Duodenal mucosa (tissue), 2 donors: ENCODE measurements around the gene TULP3.
"Not testable (repeated sequence)": the region's sequence is repeated elsewhere in the genome, so short reads cannot be mapped to it uniquely, and the experiment has no call there.

ENCODE experiments used
- H3K27ac ChIP-seq: one replicate; pipeline ENCODE4 v1.7.0; 2013; ENCODE audit warnings: low read depth, low read length
- H3K27me3 ChIP-seq, 2 donors: one replicate each; pipeline ENCODE4 v1.7.0; 2013; ENCODE audit warnings: low read length in 2 of 2, control low read depth in 1 of 2; ENCODE audit not compliant: insufficient read depth in 2 of 2, control insufficient read depth in 1 of 2
- H3K36me3 ChIP-seq, 2 donors: one replicate each; pipeline ENCODE4 v1.7.0; 2013; ENCODE audit warnings: low read length in 2 of 2, control low read depth in 1 of 2; ENCODE audit not compliant: insufficient read depth in 2 of 2, control insufficient read depth in 1 of 2
- H3K4me1 ChIP-seq, 2 donors: one replicate each; pipeline ENCODE4 v1.7.0; 2013; ENCODE audit warnings: low read length in 2 of 2, control low read depth in 1 of 2; ENCODE audit not compliant: insufficient read depth in 2 of 2, control insufficient read depth in 1 of 2
- H3K4me3 ChIP-seq, 2 donors: one replicate each; pipeline ENCODE4 v1.7.0; 2013; ENCODE audit warnings: low read length in 2 of 2, low read depth in 1 of 2
- H3K9ac ChIP-seq, 2 donors: one replicate each; pipeline ENCODE4 v1.7.0; 2013; ENCODE audit warnings: low read length in 2 of 2, low read depth in 1 of 2
- H3K9me3 ChIP-seq, 2 donors: one replicate each; pipeline ENCODE4 v1.7.0; 2013; ENCODE audit warnings: low read length in 2 of 2, control low read depth in 1 of 2; ENCODE audit not compliant: control insufficient read depth in 1 of 2

TULP3 gene

DNA sequence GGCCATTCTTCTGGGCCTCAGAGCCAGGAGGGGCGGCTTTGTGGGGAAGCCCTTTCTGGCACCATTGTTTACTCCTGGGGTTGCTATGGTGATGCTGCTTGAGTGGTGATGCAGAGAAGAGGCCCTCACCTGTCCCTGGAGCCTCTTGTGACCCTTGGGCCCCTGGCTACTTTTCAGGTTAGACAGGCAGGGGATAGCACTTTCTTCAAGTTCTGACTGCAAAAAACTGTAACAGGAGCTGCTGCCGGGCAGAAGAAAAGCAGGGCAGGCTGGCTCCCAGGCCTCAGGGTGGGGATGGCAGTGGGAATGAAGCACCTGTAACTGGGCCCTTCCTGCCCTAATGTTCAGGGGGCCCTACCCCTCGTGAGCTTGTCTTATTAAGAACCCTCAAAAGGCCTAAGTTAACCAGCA lies 33.7 kb upstream of the TULP3 start, which contains the start of gene TEX52:
Gene TEX52, minus strand, starts transcription at position 19 of the 411 bp plus-strand sequence. Its CDS starts 13 bp downstream, at position 6.
- Histone ChIP-seq H3K9ac (no peak within 1 kb of the TSS), H3K27me3 (no peaks in the 10 kb centered on the region), H3K4me3 (no peak within 1 kb of the TSS), H3K4me1 (peaks cover 28 to 30% of the 10 kb centered on the region in 2 donors), H3K9me3 (no peaks in the 10 kb centered on the region), H3K27ac (no peak within 1 kb of the TSS), H3K36me3 (peaks cover 11 to 17% of the 10 kb centered on the region in 2 donors)

- no peaks in the 10 kb centered on the region for H3K9me3 ChIP-seq
- no peak overlapping the region for H3K9ac ChIP-seq
- peaks cover 28 to 30% of the 10 kb centered on the region in 2 donors for H3K4me1 ChIP-seq
- no peak overlapping the region for H3K27ac ChIP-seq
- no peak overlapping the region for H3K4me3 ChIP-seq
- H3K27me3 ChIP-seq: no peaks in the 10 kb centered on the region
- H3K36me3 ChIP-seq: peaks cover 11 to 17% of the 10 kb centered on the region in 2 donors
These were observed 33.1 kb upstream of the TULP3 start for GRCh38 chr12:2857576-2857975.

- Histone ChIP-seq H3K36me3 (peaks cover 11 to 22% of the 10 kb centered on the region in 2 donors), H3K27ac (no peak overlapping the region), H3K27me3 (no peaks in the 10 kb centered on the region), H3K4me1 (peaks cover 28 to 30% of the 10 kb centered on the region in 2 donors), H3K9me3 (no peaks in the 10 kb centered on the region), H3K9ac (no peak overlapping the region), H3K4me3 (no peak overlapping the region)
These were observed 32.4 kb upstream of the TULP3 start for GRCh38 chr12:2858334-2858733.

DNA sequence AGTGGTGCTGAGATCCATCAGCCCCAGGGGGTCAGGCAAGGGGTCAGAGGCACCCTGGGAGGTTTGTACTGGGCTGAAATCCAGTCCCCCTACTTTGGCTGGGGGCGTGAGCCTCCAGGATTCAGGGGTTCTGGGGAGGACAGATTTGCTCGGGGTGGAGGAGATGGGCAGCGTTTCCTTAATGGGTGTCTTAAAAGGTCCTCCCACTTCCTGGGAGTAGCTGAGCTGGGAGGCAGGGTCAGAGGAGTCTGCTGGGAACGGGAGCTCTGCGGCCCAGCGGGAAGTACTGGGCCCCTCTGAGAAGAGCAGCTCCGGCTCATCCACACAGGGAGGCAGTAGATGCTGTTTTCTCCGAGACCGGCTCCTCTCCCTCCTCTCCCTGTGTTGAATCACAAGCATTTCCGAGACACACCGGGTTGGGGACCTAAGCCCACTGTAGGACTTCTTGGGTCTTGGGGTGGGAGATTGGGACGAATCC lies 31.7 kb upstream of the TULP3 start:
- no peak overlapping the region for H3K27ac ChIP-seq
- peaks cover 28 to 30% of the 10 kb centered on the region in 2 donors for H3K4me1 ChIP-seq
- H3K27me3 ChIP-seq: no peaks in the 10 kb centered on the region
- H3K36me3 ChIP-seq: peaks cover 11 to 22% of the 10 kb centered on the region in 2 donors
- H3K9me3 ChIP-seq: no peaks in the 10 kb centered on the region
- H3K9ac ChIP-seq: no peak overlapping the region
- no peak overlapping the region for H3K4me3 ChIP-seq

DNA sequence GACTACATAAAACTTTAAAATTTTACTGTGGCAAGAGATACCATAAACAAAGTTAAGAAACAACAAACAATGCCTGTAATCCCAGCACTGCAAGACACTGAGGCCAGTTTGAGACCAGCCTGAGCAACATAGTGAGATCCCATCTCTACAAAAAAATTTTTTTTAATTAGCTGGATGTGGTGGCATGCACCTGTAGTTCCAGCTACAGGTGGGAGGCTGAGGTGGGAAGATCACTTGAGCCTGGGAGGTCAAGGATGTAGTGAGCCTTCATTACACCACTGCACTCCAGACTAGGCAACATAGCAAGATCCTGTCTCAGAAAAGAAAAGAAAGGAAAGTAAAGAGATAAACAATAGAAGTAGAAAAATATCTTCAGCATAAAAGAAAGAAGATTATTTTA lies 30.5 kb upstream of the TULP3 start:
- Histone ChIP-seq H3K27ac (no peak overlapping the region), H3K9me3 (no peaks in the 10 kb centered on the region), H3K4me3 (no peak overlapping the region), H3K4me1 (peaks cover 20% of the 10 kb centered on the region in 2 donors), H3K9ac (no peak overlapping the region), H3K27me3 (no peaks in the 10 kb centered on the region), H3K36me3 (peaks cover 11 to 33% of the 10 kb centered on the region in 2 donors)

DNA sequence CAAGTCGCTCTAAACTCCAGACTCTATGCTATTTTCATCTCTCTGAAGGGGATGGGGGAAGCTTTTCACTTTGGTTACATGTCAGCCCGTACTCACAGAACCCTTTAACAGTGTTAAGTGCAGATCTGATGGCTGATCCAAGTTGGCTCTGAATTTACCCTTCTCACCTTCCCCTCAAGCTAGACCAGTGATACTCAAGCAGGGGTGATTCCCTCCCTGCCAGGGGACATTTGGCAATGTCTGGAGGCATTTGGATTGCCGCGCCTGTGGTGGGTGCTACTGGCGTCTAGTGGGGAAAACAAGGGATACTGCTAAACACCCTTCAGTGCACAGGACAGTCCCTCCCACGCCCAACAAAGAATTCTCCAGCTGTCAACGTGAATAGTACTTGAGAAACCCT lies 27.8 kb upstream of the TULP3 start:
- Histone ChIP-seq H3K27me3 (no peaks in the 10 kb centered on the region), H3K4me3 (no peak overlapping the region), H3K9me3 (no peaks in the 10 kb centered on the region), H3K9ac (no peak overlapping the region), H3K36me3 (peaks cover 11 to 37% of the 10 kb centered on the region in 2 donors), H3K4me1 (peaks cover 0 to under 1% of the 10 kb centered on the region in 2 donors), H3K27ac (no peak overlapping the region)

- not testable (repeated sequence) for H3K27ac ChIP-seq, H3K9me3 ChIP-seq, H3K9ac ChIP-seq, H3K4me3 ChIP-seq, H3K4me1 ChIP-seq, H3K27me3 ChIP-seq
- H3K36me3 ChIP-seq: peaks cover 8 to 35% of the 10 kb centered on the region in 2 donors
These were observed 27.3 kb upstream of the TULP3 start for GRCh38 chr12:2863402-2863801.

DNA sequence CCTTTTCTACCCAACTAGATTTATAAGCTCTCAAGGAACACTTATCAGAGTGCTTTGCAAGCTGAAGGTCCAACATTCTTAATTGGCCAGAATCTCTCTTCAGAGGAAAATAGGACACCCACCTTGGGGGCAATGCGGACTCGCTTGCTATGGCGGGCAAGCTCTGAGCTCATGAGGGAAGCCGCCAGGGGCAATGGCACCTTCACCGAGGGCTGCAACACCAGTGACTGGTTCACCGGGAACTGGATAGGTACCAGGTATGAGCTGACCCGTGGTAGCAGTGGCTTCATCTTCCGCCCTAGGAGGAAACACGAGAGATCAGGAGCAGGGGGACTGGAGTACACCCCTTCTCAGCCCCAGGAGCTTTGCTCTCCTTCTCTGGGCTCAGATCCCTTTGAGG lies 26.5 kb upstream of the TULP3 start:
- Histone ChIP-seq H3K9me3 (no peaks in the 10 kb centered on the region), H3K27ac (no peak overlapping the region), H3K9ac (no peak overlapping the region), H3K27me3 (no peaks in the 10 kb centered on the region), H3K36me3 (peaks cover 3 to 37% of the 10 kb centered on the region in 2 donors), H3K4me1 (no peaks in the 10 kb centered on the region), H3K4me3 (no peak overlapping the region)

GRCh38 chr12:2868986-2869632 lies 21.6 kb upstream of the TULP3 start:
- H3K4me3 ChIP-seq, H3K27me3 ChIP-seq, H3K9me3 ChIP-seq, H3K9ac ChIP-seq, H3K4me1 ChIP-seq, H3K27ac ChIP-seq: not testable (repeated sequence)
- peaks cover 0 to 28% of the 10 kb centered on the region in 2 donors for H3K36me3 ChIP-seq

DNA sequence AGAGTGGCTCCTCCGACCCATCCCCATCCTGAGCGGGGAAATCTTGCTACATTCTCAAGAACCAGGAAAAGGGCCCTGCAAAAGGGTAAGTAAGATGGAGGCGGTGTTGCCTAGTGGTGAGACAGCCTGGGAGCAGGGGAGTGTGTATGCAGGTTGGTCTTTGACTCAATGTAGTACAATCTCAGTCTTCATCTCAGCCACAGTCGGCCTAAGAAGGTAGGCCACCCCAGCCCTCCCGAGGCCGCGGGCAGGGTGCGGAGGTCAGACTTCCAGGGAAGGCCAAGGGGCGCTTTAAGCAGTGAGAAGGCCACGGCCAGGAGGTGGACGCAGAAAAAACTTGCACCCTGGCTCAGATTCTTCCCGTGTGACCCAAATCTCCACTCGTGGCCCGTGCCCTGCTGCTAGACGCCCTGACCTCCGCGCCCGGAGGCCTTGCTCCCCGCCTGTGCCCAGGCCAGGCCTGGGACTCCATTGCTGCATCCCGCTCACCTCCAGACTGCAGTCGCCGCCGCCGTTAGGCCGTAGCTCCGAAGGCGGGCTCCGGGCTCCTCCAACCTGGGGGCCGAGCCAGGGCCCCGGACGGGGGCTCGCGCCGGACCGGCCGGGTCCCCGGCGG lies 14.2 kb upstream of the TULP3 start:
- Histone ChIP-seq H3K9me3 (no peaks in the 10 kb centered on the region), H3K4me1 (peaks cover 13 to 22% of the 10 kb centered on the region in 2 donors), H3K9ac (peak overlapping the region; percentile 66 to 75), H3K27me3 (no peaks in the 10 kb centered on the region), H3K4me3 (peak overlapping the region; percentile 87 to 99), H3K36me3 (peaks cover 0 to 3% of the 10 kb centered on the region in 2 donors), H3K27ac (no peak overlapping the region)
